Measurements from ENCODE around the gene INHBC.

INHBC gene

GRCh38 chr12:57470286-57470969 is 35.8 kb downstream of the INHBC start:
- no peak for DNase-seq

GRCh38 chr12:57470970-57471656 is 36.5 kb downstream of the INHBC start:
- no peak for DNase-seq

- no peak for DNase-seq
Measured at GRCh38 chr12:57471661-57472060, 37.1 kb downstream of the INHBC start.

GRCh38 chr12:57472391-57472790 is 37.8 kb downstream of the INHBC start:
- no peak for DNase-seq

GRCh38 chr12:57473392-57473791 is 38.8 kb downstream of the INHBC start:
- DNase-seq: no peak

GRCh38 chr12:57473886-57474285 is 39.3 kb downstream of the INHBC start:
- no peak for DNase-seq

- no peak for DNase-seq
Measured at GRCh38 chr12:57474430-57474829, 39.8 kb downstream of the INHBC start.

- DNase-seq: no peak
Measured at GRCh38 chr12:57474862-57475261, 40.3 kb downstream of the INHBC start.

- DNase-seq: no peak
Measured at GRCh38 chr12:57475271-57476161, 40.9 kb downstream of the INHBC start.

- DNase-seq: peak in 3 of 4 experiments; percentile 41 to 63 (median 59)
Measured at GRCh38 chr12:57476162-57476992, 41.8 kb downstream of the INHBC start.

GRCh38 chr12:57476993-57477709 is 42.6 kb downstream of the INHBC start:
- no peak for DNase-seq

GRCh38 chr12:57477710-57478681 is 43.4 kb downstream of the INHBC start:
- peak in 1 of 4 experiments; percentile 37 for DNase-seq

- DNase-seq: no peak
Measured at GRCh38 chr12:57479043-57479375, 44.4 kb downstream of the INHBC start.

- DNase-seq: peak in 2 of 4 experiments; percentile 20 to 32
Measured at GRCh38 chr12:57479376-57480115, 45.0 kb downstream of the INHBC start, which contains the start of gene ARHGAP9. Gene ARHGAP9, minus strand, starts transcription at chr12:57479866. Its CDS starts 460 bp downstream, at chr12:57479406.

- no peak for DNase-seq
Measured at GRCh38 chr12:57481671-57482070, 47.1 kb downstream of the INHBC start.

- no peak for DNase-seq
Measured at GRCh38 chr12:57483466-57483865, 48.9 kb downstream of the INHBC start.

GRCh38 chr12:57485695-57486094 is 51.1 kb downstream of the INHBC start:
- no peak for DNase-seq

- no peak for DNase-seq
Measured at GRCh38 chr12:57487055-57487596, 52.5 kb downstream of the INHBC start.

GRCh38 chr12:57487597-57488401 is 53.2 kb downstream of the INHBC start, which contains the start of gene MARS1:
Gene MARS1, plus strand, starts transcription at chr12:57488068. Its CDS starts 23 bp downstream, at chr12:57488091.
- DNase-seq: peak; percentile 68 to 85 (median 75)

Data from activated naive CD4-positive, alpha-beta T cell (primary cell).